OCI-LY3 (cell line): Measurements from ENCODE around the gene TNRC6C.

Experiments
- CTCF ChIP-seq: fragments of 200-600, 300-600 bp; sonication (generic); IDR thresholded peaks from 2 replicates; pipeline ENCODE4 v1.5.1; 2014; ENCODE audit warnings: antibody characterized with exemption, low read length, low read depth
- EZH2phosphoT487 ChIP-seq: fragments of 200-600 bp; shearing (Covaris generic); IDR thresholded peaks from 2 replicates; pipeline ENCODE4 v1.6.1; 2018; ENCODE audit warnings: antibody characterized with exemption, mixed run types, low read depth

DNA sequence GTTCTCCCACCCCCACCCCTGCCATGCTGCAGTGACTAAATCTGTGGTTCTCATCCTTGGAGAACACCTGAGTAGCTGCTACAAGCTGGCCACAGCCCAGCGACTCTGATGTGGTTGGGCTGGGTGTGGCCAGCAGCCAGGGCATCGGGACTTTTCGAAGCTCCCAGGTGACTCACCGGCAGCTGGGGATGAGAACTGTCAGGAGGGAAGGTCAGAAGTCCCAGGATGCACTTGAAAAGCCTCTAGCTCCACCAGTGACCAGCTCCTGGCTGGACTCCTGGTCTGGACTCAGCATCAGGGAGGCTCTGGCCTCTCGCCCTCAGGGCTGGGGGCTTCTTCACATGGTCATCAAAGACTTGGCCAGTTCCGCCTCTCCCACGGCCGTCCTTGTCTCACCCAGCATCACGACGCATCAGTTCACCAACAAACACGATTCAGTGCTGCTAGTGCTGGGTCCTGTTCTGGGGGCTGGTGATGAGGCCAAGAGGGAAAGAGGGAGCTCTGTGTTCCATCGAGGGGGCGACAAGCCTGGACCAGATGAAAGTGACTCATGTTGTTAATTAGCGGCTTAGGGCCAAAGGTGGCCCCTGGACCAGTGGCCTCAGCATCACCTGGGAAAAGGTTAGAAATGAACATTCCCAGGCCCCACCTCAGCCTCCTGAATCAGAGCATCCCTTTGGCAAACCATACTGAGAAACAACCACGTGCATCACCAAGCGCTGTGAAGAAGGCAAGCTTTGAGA lies 183.8 kb downstream of the TNRC6C start:
- TF ChIP-seq CTCF = no peak
- no peak for TF ChIP-seq EZH2phosphoT487
